BLaER1 (cell line): Measurements from ENCODE around the gene RANGRF.

Source experiments
- H3K27ac ChIP-seq: shearing (Covaris generic); formaldehyde crosslinking; 2 replicates; pipeline ENCODE4 v1.8.1; 2022
- H3K27me3 ChIP-seq: shearing (Covaris generic); formaldehyde crosslinking; 2 replicates; pipeline ENCODE4 v1.8.1; 2022
- H3K36me3 ChIP-seq: shearing (Covaris generic); formaldehyde crosslinking; 2 replicates; pipeline ENCODE4 v1.8.1; 2022
- H3K4me1 ChIP-seq: shearing (Covaris generic); formaldehyde crosslinking; 2 replicates; pipeline ENCODE4 v1.8.1; 2022
- H3K4me2 ChIP-seq: shearing (Covaris generic); formaldehyde crosslinking; 2 replicates; pipeline ENCODE4 v1.8.1; 2022
- H3K4me3 ChIP-seq: shearing (Covaris generic); formaldehyde crosslinking; 2 replicates; pipeline ENCODE4 v1.8.1; 2022
- H3K9ac ChIP-seq: shearing (Covaris generic); formaldehyde crosslinking; 2 replicates; pipeline ENCODE4 v1.8.1; 2022
- H3K9me3 ChIP-seq: shearing (Covaris generic); formaldehyde crosslinking; 2 replicates; pipeline ENCODE4 v1.8.1; 2022
- H4K20me1 ChIP-seq: shearing (Covaris generic); formaldehyde crosslinking; 2 replicates; pipeline ENCODE4 v1.8.1; 2022
- Cebpa-rat ChIP-seq: shearing (Covaris generic); IDR thresholded peaks from 2 replicates; pipeline ENCODE4 v1.8.1; 2022

The RANGRF gene

DNA sequence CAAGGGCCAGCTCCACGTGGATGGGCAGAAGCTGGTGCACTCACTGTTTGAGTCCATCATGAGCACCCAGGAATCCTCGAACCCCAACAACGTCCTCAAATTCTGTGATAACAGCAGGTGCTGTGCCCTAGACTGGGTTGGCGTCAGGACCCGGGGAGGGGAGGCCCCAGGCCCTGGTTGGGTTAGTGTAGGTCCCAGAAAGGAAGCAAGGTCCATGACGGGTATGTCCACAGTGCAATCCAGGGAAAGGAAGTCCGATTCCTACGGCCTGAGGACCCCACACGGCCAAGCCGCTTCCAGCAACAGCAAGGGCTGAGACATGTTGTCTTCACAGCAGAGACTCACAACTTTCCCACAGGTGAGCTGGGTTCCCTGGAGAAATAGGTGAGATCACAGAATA is 32.2 kb upstream of the RANGRF start:
- peaks cover 34% of the 10 kb centered on the region for H4K20me1 ChIP-seq
- H3K9me3 ChIP-seq = no peaks in the 10 kb centered on the region
- peaks cover 91% of the 10 kb centered on the region for H3K36me3 ChIP-seq
- H3K9ac ChIP-seq = no peak overlapping the region
- no peaks in the 10 kb centered on the region for H3K27me3 ChIP-seq
- no peak for TF ChIP-seq Cebpa-rat
- no peak overlapping the region for H3K27ac ChIP-seq
- H3K4me2 ChIP-seq = no peak overlapping the region
- H3K4me3 ChIP-seq = no peak overlapping the region
- 0 out of 2 replicates have a peak, but pooled peaks cover under 1% of the 10 kb centered on the region for H3K4me1 ChIP-seq

DNA sequence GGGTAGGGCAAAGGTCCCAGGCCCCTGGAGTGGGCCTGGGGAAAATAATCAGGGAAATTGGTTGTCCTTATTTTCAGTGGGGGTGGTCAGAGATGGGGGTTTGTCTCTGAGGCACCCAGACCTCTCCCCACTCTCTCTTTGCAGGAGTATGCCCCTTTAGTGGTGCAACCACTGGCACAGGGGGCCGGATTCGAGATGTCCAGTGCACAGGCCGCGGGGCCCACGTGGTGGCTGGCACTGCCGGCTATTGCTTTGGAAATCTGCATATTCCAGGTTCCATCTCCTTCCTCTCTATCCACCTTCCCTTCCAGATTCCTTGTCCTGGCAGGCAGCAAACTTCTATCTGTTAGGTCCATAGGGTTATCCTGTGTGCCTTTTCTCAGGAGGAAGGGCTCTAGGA is 31.8 kb upstream of the RANGRF start:
- H3K36me3 ChIP-seq = peaks cover 95% of the 10 kb centered on the region
- no peaks in the 10 kb centered on the region for H3K4me1 ChIP-seq
- H3K9ac ChIP-seq = no peak overlapping the region
- H3K4me3 ChIP-seq = no peak overlapping the region
- H3K9me3 ChIP-seq = no peaks in the 10 kb centered on the region
- no peak overlapping the region for H3K27ac ChIP-seq
- TF ChIP-seq Cebpa-rat = no peak
- peaks cover 34% of the 10 kb centered on the region for H4K20me1 ChIP-seq
- H3K27me3 ChIP-seq = no peaks in the 10 kb centered on the region
- H3K4me2 ChIP-seq = no peak overlapping the region

DNA sequence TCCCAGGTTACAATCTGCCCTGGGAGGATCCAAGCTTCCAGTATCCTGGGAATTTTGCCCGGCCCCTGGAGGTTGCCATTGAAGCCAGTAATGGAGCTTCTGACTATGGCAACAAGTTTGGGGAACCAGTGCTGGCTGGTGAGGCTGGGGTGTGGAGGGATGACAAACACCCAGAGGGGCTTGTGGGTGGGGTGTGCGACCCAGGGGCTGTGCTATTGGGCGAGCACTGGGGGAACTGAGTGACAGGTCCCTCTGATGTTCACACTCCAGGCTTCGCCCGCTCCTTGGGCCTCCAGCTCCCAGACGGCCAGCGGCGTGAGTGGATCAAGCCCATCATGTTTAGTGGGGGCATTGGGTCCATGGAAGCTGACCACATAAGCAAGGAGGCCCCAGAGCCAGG is 30.7 kb upstream of the RANGRF start:
- Histone ChIP-seq H3K4me3 (no peak overlapping the region), H4K20me1 (peaks cover 32% of the 10 kb centered on the region), H3K27me3 (no peaks in the 10 kb centered on the region), H3K36me3 (peaks cover 100% of the 10 kb centered on the region), H3K27ac (no peak overlapping the region), H3K9me3 (no peaks in the 10 kb centered on the region), H3K4me2 (no peak overlapping the region), H3K4me1 (no peaks in the 10 kb centered on the region), H3K9ac (no peak overlapping the region)
- TF ChIP-seq Cebpa-rat = no peak

DNA sequence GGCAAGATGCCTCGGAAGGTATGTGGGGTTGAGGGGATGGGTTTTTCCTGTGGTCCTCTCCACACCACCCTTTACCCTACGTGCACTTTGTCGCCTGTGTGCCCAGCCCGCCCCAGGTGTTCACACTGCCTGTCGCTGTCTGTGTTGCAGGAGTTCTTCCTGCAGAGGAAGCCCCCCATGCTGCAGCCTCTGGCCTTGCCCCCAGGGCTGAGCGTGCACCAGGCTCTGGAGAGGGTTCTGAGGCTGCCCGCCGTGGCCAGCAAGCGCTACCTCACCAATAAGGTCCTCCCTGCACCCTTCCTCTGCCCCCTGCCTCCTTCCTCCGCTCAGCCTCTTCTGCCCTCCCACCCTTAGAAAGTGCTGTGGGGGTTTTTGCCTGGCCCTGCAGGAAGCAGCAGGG is 24.1 kb upstream of the RANGRF start:
- Histone ChIP-seq H3K27me3 (no peaks in the 10 kb centered on the region), H3K9me3 (no peaks in the 10 kb centered on the region), H3K36me3 (peaks cover 97% of the 10 kb centered on the region), H3K4me1 (peaks cover 16% of the 10 kb centered on the region), H3K4me3 (no peak overlapping the region), H3K9ac (peak overlapping the region; percentile 34; the same call in 1 of the 2 replicates), H4K20me1 (peaks cover 13% of the 10 kb centered on the region; the same call in 1 of the 2 replicates), H3K4me2 (peak overlapping the region; percentile 65), H3K27ac (peak overlapping the region; percentile 30; the same call in 1 of the 2 replicates)
- TF ChIP-seq Cebpa-rat = no peak

DNA sequence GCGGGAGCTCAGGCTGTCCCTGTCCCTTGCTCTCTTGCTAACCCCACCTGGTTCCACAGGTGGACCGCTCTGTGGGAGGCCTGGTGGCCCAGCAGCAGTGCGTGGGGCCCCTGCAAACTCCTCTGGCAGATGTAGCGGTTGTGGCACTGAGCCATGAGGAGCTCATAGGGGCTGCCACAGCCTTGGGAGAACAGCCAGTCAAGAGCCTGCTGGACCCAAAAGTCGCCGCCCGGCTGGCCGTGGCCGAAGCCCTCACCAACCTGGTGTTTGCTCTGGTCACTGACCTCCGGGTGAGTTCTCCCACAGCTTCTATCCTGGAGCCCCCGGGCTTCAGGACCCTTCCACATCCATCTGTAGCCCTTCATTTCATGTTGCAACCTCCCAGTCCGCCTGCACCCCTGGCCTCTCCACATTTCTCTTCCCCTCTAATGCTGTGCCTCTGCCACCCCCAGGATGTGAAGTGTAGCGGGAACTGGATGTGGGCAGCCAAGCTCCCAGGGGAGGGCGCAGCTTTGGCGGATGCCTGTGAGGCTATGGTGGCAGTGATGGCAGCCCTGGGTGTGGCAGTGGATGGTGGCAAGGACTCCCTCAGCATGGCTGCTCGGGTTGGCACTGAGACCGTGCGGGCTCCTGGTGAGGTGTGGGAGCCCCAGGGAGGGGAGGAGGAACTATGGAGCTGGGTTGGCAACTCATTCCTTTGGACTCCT is 23.5 kb upstream of the RANGRF start:
- Histone ChIP-seq H3K27ac (peak overlapping the region; percentile 30; the same call in 1 of the 2 replicates), H3K4me2 (peak overlapping the region; percentile 65), H3K9ac (peak overlapping the region; percentile 34; the same call in 1 of the 2 replicates), H4K20me1 (peaks cover 13% of the 10 kb centered on the region; the same call in 1 of the 2 replicates), H3K9me3 (no peaks in the 10 kb centered on the region), H3K36me3 (peaks cover 97% of the 10 kb centered on the region), H3K27me3 (no peaks in the 10 kb centered on the region), H3K4me3 (no peak overlapping the region), H3K4me1 (peaks cover 16% of the 10 kb centered on the region)
- TF ChIP-seq Cebpa-rat = no peak

DNA sequence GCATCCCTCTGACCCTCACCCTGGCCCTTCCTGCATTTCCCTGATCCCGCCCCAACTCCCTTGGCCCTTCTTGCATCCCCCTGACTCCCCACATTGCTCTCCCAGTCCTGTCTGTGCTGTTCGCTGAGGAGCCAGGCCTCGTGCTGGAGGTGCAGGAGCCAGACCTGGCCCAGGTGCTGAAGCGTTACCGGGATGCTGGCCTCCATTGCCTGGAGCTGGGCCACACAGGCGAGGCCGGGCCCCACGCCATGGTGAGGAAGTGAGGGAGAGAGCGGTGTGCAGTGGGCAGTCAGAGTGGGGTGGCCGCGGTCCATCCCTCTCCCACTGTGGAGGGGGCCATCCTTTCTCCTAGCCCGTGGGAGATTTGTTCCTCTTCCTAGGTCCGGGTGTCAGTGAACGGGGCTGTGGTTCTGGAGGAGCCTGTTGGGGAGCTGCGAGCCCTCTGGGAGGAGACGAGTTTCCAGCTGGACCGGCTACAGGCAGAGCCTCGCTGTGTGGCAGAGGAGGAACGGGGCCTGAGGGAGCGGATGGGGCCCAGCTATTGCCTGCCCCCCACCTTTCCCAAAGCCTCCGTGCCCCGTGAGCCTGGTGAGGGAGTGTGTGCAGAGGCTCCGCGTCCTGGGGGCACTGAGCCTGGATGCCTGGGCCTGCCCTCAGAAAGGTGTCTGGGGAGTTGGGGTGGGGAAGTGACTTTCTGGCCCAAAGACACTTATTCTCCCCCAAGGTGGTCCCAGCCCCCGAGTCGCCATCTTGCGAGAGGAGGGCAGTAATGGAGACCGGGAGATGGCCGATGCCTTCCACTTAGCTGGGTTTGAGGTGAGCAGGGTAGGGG is 21.6 kb upstream of the RANGRF start:
- Histone ChIP-seq H3K27me3 (no peaks in the 10 kb centered on the region), H3K36me3 (peaks cover 95% of the 10 kb centered on the region), H3K4me2 (no peak overlapping the region), H3K4me1 (peaks cover 16% of the 10 kb centered on the region), H3K4me3 (no peak overlapping the region), H3K9me3 (no peaks in the 10 kb centered on the region), H3K27ac (no peak overlapping the region), H4K20me1 (peaks cover 13% of the 10 kb centered on the region; the same call in 1 of the 2 replicates), H3K9ac (no peak overlapping the region)
- TF ChIP-seq Cebpa-rat = no peak

DNA sequence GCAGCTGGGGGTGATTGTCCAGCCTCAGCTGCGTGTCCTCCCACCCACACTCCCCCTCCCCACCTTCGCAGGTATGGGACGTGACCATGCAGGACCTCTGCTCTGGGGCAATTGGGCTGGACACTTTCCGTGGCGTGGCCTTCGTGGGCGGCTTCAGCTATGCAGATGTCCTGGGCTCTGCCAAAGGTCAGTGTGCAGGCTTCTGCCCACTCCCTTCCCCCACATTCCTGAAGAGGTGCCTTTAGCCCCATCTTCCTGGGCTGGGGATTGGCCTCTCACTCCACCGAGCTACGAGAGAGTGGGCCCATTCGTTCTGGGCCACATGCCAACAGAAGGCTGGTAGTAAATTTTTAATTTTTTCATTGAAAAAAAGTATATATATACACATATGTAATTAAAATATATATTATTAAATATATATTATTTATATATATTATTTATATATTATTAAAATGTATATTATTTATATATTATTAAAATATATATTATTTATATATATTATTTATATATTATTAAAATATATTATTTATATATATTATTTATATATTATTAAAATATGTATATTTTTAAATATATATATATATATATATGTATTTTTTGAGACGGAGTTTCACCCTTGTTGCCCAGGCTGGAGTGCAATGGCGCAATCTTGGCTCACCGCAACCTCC is 20.9 kb upstream of the RANGRF start:
- Histone ChIP-seq H3K27ac (no peak overlapping the region), H3K4me3 (no peak overlapping the region), H3K4me2 (no peak overlapping the region), H3K27me3 (no peaks in the 10 kb centered on the region), H3K9ac (no peak overlapping the region), H3K36me3 (peaks cover 95% of the 10 kb centered on the region), H4K20me1 (peaks cover 13% of the 10 kb centered on the region; the same call in 1 of the 2 replicates), H3K4me1 (peaks cover 16% of the 10 kb centered on the region), H3K9me3 (no peaks in the 10 kb centered on the region)
- TF ChIP-seq Cebpa-rat = no peak

DNA sequence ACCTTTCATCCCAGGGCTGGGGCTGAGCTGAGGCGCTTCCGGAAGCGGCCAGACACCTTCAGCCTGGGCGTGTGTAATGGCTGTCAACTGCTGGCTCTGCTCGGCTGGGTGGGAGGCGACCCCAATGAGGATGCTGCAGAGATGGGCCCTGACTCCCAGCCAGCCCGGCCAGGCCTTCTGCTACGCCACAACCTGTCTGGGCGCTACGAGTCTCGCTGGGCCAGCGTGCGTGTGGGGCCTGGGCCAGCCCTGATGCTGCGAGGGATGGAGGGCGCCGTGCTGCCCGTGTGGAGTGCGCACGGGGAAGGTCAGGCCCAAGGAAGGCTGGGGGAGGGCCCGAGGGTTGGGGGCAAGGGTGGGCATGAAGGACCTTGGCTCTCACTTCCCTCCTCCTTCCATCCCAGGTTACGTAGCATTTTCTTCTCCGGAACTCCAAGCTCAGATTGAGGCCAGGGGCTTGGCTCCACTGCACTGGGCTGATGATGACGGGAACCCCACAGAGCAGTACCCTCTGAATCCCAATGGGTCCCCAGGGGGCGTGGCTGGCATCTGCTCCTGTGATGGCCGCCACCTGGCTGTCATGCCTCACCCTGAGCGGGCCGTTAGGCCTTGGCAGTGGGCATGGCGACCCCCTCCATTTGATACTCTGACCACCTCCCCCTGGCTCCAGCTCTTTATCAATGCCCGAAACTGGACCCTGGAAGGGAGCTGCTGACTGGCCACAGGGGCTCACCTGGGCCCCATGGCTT is 19.7 kb upstream of the RANGRF start:
- Histone ChIP-seq H3K9ac (no peak overlapping the region), H3K36me3 (peaks cover 94% of the 10 kb centered on the region), H3K4me2 (no peak overlapping the region), H3K9me3 (no peaks in the 10 kb centered on the region), H3K4me3 (no peak overlapping the region), H3K4me1 (peaks cover 16% of the 10 kb centered on the region), H3K27me3 (no peaks in the 10 kb centered on the region), H3K27ac (no peak overlapping the region), H4K20me1 (peaks cover 13% of the 10 kb centered on the region; the same call in 1 of the 2 replicates)
- no peak for TF ChIP-seq Cebpa-rat

DNA sequence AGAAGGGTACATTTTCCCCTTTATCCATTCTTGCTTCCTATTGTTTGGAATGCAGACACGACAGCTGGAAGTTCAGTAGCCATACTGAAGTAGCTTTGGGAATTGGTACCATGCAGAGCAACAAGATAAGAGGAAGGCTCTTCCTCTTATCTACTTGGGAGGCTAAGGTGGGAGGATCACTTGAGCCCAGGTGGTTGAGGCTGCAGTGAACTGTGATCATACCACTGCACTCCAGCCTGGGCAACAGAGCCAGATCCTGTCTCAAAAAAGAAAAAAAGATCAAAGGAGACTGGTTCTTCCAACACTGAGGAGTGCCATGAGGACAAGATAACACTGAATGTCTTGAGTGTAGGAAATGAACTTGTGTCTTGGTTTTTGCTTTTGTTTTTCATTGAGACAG is 16.0 kb upstream of the RANGRF start:
- TF ChIP-seq Cebpa-rat = no peak
- Histone ChIP-seq H3K4me2 (no peak overlapping the region), H3K27me3 (no peaks in the 10 kb centered on the region), H3K4me3 (no peak overlapping the region), H3K9me3 (no peaks in the 10 kb centered on the region), H3K4me1 (no peaks in the 10 kb centered on the region), H3K36me3 (peaks cover 76% of the 10 kb centered on the region), H3K9ac (no peak overlapping the region), H4K20me1 (no peaks in the 10 kb centered on the region), H3K27ac (no peak overlapping the region)
